Left renal pelvis (tissue), 4 donors: ENCODE data around the gene STARD10. TPM values are rescaled to one million over a fixed set of nuclear protein-coding genes. Genes with fewer than 3 reads are reported as not detected.
"Not testable (repeated sequence)": the region's sequence is repeated elsewhere in the genome, so short reads cannot be mapped to it uniquely, and the experiment has no call there.

ENCODE experiments used
- DNase-seq, 4 donors: peaks; one replicate each; pipeline ENCODE4 v3.0.0-alpha.2; 2013; ENCODE audit warnings: low read depth in 4 of 4, low spot score in 3 of 4
- polyA plus RNA-seq, 4 donors: library from polyadenylated mRNA; unstranded; fragments of 120-200 nt; gene quantifications; one replicate each; pipeline ENCODE4 v1.2.1, GENCODE V29; 2013; ENCODE audit not compliant: insufficient read length in 4 of 4

The STARD10 gene
- polyA plus RNA-seq, 4 donors, result 20.1 to 89.9 (median 68.7) TPM

GRCh38 chr11:72812604-72812966 lies 18.7 kb upstream of the STARD10 start:
- DNase-seq, result no peak

- not testable (repeated sequence) for DNase-seq
Observed at GRCh38 chr11:72811686-72812085, 17.8 kb upstream of the STARD10 start.

- DNase-seq, result no peak
Observed at GRCh38 chr11:72808331-72808798, 14.5 kb upstream of the STARD10 start.

GRCh38 chr11:72807792-72808191 lies 13.9 kb upstream of the STARD10 start:
- DNase-seq, result no peak

GRCh38 chr11:72807021-72807693 lies 13.3 kb upstream of the STARD10 start:
- no peak for DNase-seq

- DNase-seq, result not testable (repeated sequence)
Observed at GRCh38 chr11:72806378-72806777, 12.5 kb upstream of the STARD10 start.

GRCh38 chr11:72805216-72805615 lies 11.4 kb upstream of the STARD10 start:
- DNase-seq, result no peak

GRCh38 chr11:72802822-72803221 lies 9.0 kb upstream of the STARD10 start:
- DNase-seq, result no peak

GRCh38 chr11:72799441-72799840 lies 5.6 kb upstream of the STARD10 start:
- no peak for DNase-seq

- no peak for DNase-seq
Observed at GRCh38 chr11:72798361-72798760, 4.5 kb upstream of the STARD10 start.

- no peak for DNase-seq
Observed at GRCh38 chr11:72793076-72793424, 797 bp downstream of the STARD10 start.

GRCh38 chr11:72792437-72793021 lies 1.3 kb downstream of the STARD10 start:
- DNase-seq, result no peak

GRCh38 chr11:72791228-72791627 lies 2.6 kb downstream of the STARD10 start:
- DNase-seq, result not testable (repeated sequence)

GRCh38 chr11:72789493-72790131 lies 4.2 kb downstream of the STARD10 start:
- no peak for DNase-seq

- no peak for DNase-seq
Observed at GRCh38 chr11:72788241-72788640, 5.6 kb downstream of the STARD10 start.

- no peak for DNase-seq
Observed at GRCh38 chr11:72787216-72788104, 6.4 kb downstream of the STARD10 start.

GRCh38 chr11:72786305-72787215 lies 7.3 kb downstream of the STARD10 start:
- no peak for DNase-seq

GRCh38 chr11:72784662-72785061 lies 9.2 kb downstream of the STARD10 start:
- no peak for DNase-seq

- no peak for DNase-seq
Observed at GRCh38 chr11:72783144-72783905, 10.5 kb downstream of the STARD10 start.
